IPS-20b (cell line): ENCODE data around the gene DEPP1.

Source experiments
- H3K27ac ChIP-seq: one replicate; pipeline ENCODE4 v1.5.1; 2013; ENCODE audit warnings: low read length
- H3K27me3 ChIP-seq: 2 replicates; pipeline ENCODE4 v1.6.1; 2013; ENCODE audit warnings: mild to moderate bottlenecking, low read length, inconsistent platforms; ENCODE audit not compliant: insufficient read depth
- H3K36me3 ChIP-seq: 2 replicates; pipeline ENCODE4 v1.6.1; 2013; ENCODE audit warnings: low read depth, mild to moderate bottlenecking, inconsistent platforms, low read length, moderate library complexity; ENCODE audit not compliant: insufficient read depth
- H3K4me1 ChIP-seq: 2 replicates; pipeline ENCODE4 v1.6.1; 2013; ENCODE audit warnings: mild to moderate bottlenecking, control low read depth, inconsistent platforms, low read length, moderate library complexity; ENCODE audit not compliant: insufficient read depth
- H3K4me3 ChIP-seq: 2 replicates; pipeline ENCODE4 v1.5.1; 2013; ENCODE audit warnings: mild to moderate bottlenecking, low read length, inconsistent platforms
- H3K9ac ChIP-seq: 2 replicates; pipeline ENCODE4 v1.6.1; 2013; ENCODE audit warnings: low read depth, mild to moderate bottlenecking, inconsistent platforms, low read length, moderate library complexity
- H3K9me3 ChIP-seq: 2 replicates; pipeline ENCODE4 v1.6.1; 2013; ENCODE audit warnings: mild to moderate bottlenecking, low read depth, low read length, inconsistent platforms; ENCODE audit not compliant: insufficient read depth

The DEPP1 gene

DNA sequence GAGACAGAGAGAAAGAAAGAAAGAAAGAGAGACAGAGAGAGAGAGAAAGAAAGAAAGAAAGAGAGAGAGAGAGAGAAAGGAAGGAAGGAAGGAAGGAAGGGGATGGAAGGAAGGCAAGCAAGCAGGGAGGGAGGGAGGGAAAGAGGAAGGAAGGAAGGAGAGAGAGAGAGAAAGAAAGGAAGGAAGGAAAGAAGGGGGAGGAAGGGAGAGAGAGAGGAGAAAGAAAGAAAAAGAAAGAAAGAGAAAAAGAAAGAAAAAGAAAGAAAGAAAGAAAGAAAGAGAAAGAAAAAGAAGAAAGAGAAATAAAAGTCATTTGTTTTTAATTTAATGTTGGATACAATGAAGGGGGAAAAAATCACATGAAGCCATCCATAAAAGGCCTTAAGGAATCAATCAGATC, 23.6 kb downstream of the DEPP1 start:
- Histone ChIP-seq H3K9ac (no peak overlapping the region), H3K4me3 (no peak overlapping the region), H3K4me1 (peaks cover 14% of the 10 kb centered on the region; the same call in 1 of the 2 replicates), H3K27me3 (peaks cover 3% of the 10 kb centered on the region), H3K36me3 (no peaks in the 10 kb centered on the region), H3K9me3 (no peaks in the 10 kb centered on the region), H3K27ac (no peak overlapping the region)

- Histone ChIP-seq H3K27me3 (no peaks in the 10 kb centered on the region), H3K36me3 (no peaks in the 10 kb centered on the region), H3K9ac (no peak overlapping the region), H3K9me3 (no peaks in the 10 kb centered on the region), H3K27ac (no peak overlapping the region), H3K4me1 (peaks cover 14% of the 10 kb centered on the region; the same call in 1 of the 2 replicates), H3K4me3 (no peak overlapping the region)
Observed at GRCh38 chr10:44954042-44954441, 24.6 kb downstream of the DEPP1 start.

GRCh38 chr10:44952779-44953231, 25.8 kb downstream of the DEPP1 start:
- Histone ChIP-seq H3K4me1 (peaks cover 10% of the 10 kb centered on the region; the same call in 1 of the 2 replicates), H3K9me3 (no peaks in the 10 kb centered on the region), H3K4me3 (no peak overlapping the region), H3K9ac (no peak overlapping the region), H3K27me3 (no peaks in the 10 kb centered on the region), H3K27ac (no peak overlapping the region), H3K36me3 (no peaks in the 10 kb centered on the region)

- no peaks in the 10 kb centered on the region for H3K9me3 ChIP-seq
- peaks cover 10% of the 10 kb centered on the region; the same call in 1 of the 2 replicates for H3K4me1 ChIP-seq
- H3K27me3 ChIP-seq: no peaks in the 10 kb centered on the region
- H3K27ac ChIP-seq: no peak overlapping the region
- H3K4me3 ChIP-seq: no peak overlapping the region
- no peaks in the 10 kb centered on the region for H3K36me3 ChIP-seq
- no peak overlapping the region for H3K9ac ChIP-seq
Observed at GRCh38 chr10:44951576-44952226, 26.9 kb downstream of the DEPP1 start.

DNA sequence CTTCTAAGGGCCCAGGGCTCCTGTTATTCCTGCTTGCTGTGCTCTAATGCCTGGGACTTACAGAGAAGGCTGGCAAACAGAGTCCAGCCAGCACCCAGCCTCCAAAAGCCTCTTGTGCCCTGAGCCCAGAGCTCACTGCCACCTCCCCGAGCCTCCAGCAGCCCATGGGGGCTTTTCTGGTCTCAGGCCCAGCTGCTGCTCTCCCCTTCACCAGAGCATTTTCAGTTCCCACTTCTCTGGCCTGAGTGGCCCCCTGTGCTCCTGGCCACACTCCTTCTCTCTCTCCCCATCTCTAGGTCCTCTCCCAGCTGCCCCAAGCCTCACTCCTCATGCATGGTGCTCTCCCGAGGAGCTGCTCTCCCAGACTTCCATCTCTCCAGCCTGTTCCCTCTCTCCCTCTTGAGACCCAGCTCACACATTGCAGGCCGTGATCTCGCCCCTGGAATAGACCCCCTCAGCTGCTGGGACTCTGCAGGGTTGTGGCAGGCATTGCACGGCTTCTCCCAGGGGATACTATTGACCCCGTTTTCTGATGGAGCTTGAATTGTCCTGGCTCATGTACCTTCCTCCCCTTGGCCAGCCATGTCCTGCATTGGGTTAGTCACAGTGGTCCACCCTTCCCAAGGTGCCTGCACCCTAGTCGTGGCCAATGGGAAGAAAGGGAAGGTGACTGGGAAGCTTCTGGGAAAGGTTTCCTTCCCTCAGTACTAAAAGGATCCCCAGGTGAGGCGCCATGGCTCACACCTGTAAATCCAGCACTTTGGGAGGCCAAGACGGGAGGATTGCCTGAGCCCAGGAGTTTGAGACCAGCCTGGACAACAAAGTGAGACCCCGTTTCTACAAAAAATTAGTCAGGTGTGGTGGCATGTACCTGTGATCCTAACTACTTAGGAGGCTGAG, 28.0 kb downstream of the DEPP1 start:
- Histone ChIP-seq H3K27me3 (no peaks in the 10 kb centered on the region), H3K4me1 (peaks cover 10% of the 10 kb centered on the region; the same call in 1 of the 2 replicates), H3K9me3 (no peaks in the 10 kb centered on the region), H3K9ac (no peak overlapping the region), H3K36me3 (no peaks in the 10 kb centered on the region), H3K4me3 (no peak overlapping the region), H3K27ac (no peak overlapping the region)

- Histone ChIP-seq H3K4me3 (no peak overlapping the region), H3K36me3 (no peaks in the 10 kb centered on the region), H3K9me3 (peaks cover 3% of the 10 kb centered on the region; the same call in 1 of the 2 replicates), H3K27me3 (no peaks in the 10 kb centered on the region), H3K9ac (no peak overlapping the region), H3K27ac (no peak overlapping the region), H3K4me1 (peaks cover 10% of the 10 kb centered on the region; the same call in 1 of the 2 replicates)
Observed at GRCh38 chr10:44949915-44950314, 28.7 kb downstream of the DEPP1 start.

- no peak overlapping the region for H3K9ac ChIP-seq
- H3K36me3 ChIP-seq: no peaks in the 10 kb centered on the region
- no peaks in the 10 kb centered on the region for H3K27me3 ChIP-seq
- peaks cover 10% of the 10 kb centered on the region; the same call in 1 of the 2 replicates for H3K4me1 ChIP-seq
- H3K27ac ChIP-seq: no peak overlapping the region
- H3K9me3 ChIP-seq: peaks cover 9% of the 10 kb centered on the region
- H3K4me3 ChIP-seq: no peak overlapping the region
Observed at GRCh38 chr10:44949127-44949802, 29.3 kb downstream of the DEPP1 start.

- H3K36me3 ChIP-seq: no peaks in the 10 kb centered on the region
- H3K27ac ChIP-seq: no peak overlapping the region
- H3K9me3 ChIP-seq: peaks cover 12% of the 10 kb centered on the region
- no peaks in the 10 kb centered on the region for H3K27me3 ChIP-seq
- no peak overlapping the region for H3K9ac ChIP-seq
- no peak overlapping the region for H3K4me3 ChIP-seq
- H3K4me1 ChIP-seq: peaks cover 10% of the 10 kb centered on the region; the same call in 1 of the 2 replicates
Observed at GRCh38 chr10:44948642-44949041, 30.0 kb downstream of the DEPP1 start.

- peaks cover 12% of the 10 kb centered on the region for H3K9me3 ChIP-seq
- no peak overlapping the region for H3K9ac ChIP-seq
- no peak overlapping the region for H3K4me3 ChIP-seq
- no peaks in the 10 kb centered on the region for H3K27me3 ChIP-seq
- no peaks in the 10 kb centered on the region for H3K36me3 ChIP-seq
- no peak overlapping the region for H3K27ac ChIP-seq
- peaks cover 3% of the 10 kb centered on the region; the same call in 1 of the 2 replicates for H3K4me1 ChIP-seq
Observed at GRCh38 chr10:44947371-44948152, 31.0 kb downstream of the DEPP1 start.

DNA sequence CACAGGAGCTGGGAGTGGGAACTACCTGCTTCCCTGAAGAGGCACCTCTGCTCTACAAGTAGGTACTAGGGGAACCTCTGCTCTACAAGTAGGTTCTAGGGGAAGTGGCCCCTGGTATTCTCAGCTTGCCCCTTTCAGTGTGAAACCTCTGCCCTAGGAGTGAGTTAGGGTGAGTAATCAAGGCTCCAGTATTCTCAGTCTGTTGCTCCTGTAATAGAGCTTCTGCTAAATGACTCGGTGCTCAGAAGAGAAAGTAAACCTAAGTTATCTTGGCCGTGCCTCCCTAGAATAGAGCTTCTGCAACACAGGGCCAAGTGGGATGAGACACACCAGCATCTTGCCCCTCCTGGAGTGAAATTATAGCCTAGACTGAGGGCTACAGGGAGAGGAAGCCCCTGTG, 32.4 kb downstream of the DEPP1 start:
- Histone ChIP-seq H3K9me3 (peaks cover 12% of the 10 kb centered on the region), H3K27me3 (no peaks in the 10 kb centered on the region), H3K4me1 (no peaks in the 10 kb centered on the region), H3K9ac (no peak overlapping the region), H3K4me3 (no peak overlapping the region), H3K27ac (no peak overlapping the region), H3K36me3 (no peaks in the 10 kb centered on the region)

DNA sequence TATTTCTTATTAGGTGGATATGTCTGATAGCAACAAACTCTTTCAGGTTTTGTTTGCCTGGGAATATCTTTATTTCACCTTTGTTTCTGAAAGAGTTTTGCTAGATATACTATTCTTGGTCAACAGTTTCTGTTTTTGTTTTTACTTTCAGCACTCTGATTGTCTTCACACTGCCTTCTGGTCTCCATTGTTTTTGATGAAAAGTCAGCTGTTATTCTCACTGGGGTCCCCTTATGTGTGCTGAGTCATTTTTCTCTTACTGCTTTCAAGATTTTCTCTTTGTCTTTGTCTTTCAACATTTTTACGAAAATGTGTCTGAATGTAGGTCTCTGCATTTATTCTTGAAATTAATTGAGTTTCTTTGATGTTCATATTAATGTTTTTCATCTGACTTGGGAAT, 34.3 kb downstream of the DEPP1 start:
- Histone ChIP-seq H3K27me3 (no peaks in the 10 kb centered on the region), H3K27ac (no peak overlapping the region)

More for the DNA sequence above, 34.3 kb downstream of the DEPP1 start:
- Histone ChIP-seq H3K36me3 (no peaks in the 10 kb centered on the region), H3K4me1 (no peaks in the 10 kb centered on the region), H3K4me3 (no peak overlapping the region), H3K9me3 (peaks cover 12% of the 10 kb centered on the region), H3K9ac (no peak overlapping the region)
